Thyroid gland (tissue), 4 donors: ENCODE results near the gene IDS. TPM values are rescaled to one million over a fixed set of nuclear protein-coding genes. Genes with fewer than 3 reads are reported as not detected.
"Not testable (repeated sequence)": the region's sequence is repeated elsewhere in the genome, so short reads cannot be mapped to it uniquely, and the experiment has no call there.

Experiments used
- DNase-seq, 2 donors: peaks; one replicate each; pipeline ENCODE4 v3.0.0-alpha.2; 2019
- H3K27ac ChIP-seq, 3 donors: fragments of 200-600 bp; sonication (generic); 1 replicate in 2 of 3; 2 replicates in 1 of 3; pipeline ENCODE4 v1.5.1; 2016 to 2019; ENCODE audit warnings: mild to moderate bottlenecking in 1 of 3, moderate library complexity in 1 of 3
- H3K27me3 ChIP-seq: fragments of 200-600 bp; sonication (generic); one replicate; pipeline ENCODE4 v1.5.1; 2019
- H3K36me3 ChIP-seq, 2 donors: fragments of 200-600 bp; sonication (generic); one replicate each; pipeline ENCODE4 v1.5.1; 2016 to 2019
- H3K4me1 ChIP-seq, 2 donors: fragments of 200-600 bp; sonication (generic); one replicate each; pipeline ENCODE4 v1.5.1; 2017 to 2019
- H3K4me3 ChIP-seq, 3 donors: fragments of 200-600 bp; sonication (generic); replicated peaks in 1 of 3; 1 replicate in 2 of 3; 2 replicates in 1 of 3; pipeline ENCODE4 v1.5.1; 2016; ENCODE audit warnings: mild to moderate bottlenecking in 1 of 3
- H3K9me3 ChIP-seq: fragments of 200-600 bp; sonication (generic); one replicate; pipeline ENCODE4 v1.5.1; 2017
- CTCF ChIP-seq, 6 experiments: fragments of 200-600 bp in 3 of 6; fragments of 450-650 bp in 3 of 6; sonication (generic) in 3 of 6; IDR thresholded peaks; one replicate each; pipeline ENCODE4 v1.5.1; 2016 to 2019; ENCODE audit warnings: antibody characterized with exemption in 6 of 6, mild to moderate bottlenecking in 2 of 6, inconsistent platforms in 1 of 6, moderate library complexity in 1 of 6
- POLR2A ChIP-seq, 2 donors: fragments of 450-650 bp; IDR thresholded peaks; one replicate each; pipeline ENCODE4 v1.6.1; 2017; ENCODE audit warnings: antibody characterized with exemption in 2 of 2, mild to moderate bottlenecking in 2 of 2, moderate library complexity in 1 of 2
- WGBS, 2 donors: methylation state at CpG; one replicate each; pipeline ENCODE4 v1.1.5; 2017; 5-methylcytosine and 5-hydroxymethylcytosine counted together
- intact Hi-C: fragments of 100-400 bp; cut with DNase I; formaldehyde crosslinking; loops from one replicate; pipeline ENCODE4 v1.15.1; 2023
- total RNA-seq, 4 donors: library from RNA; depleted of rRNA; stranded (reverse); fragments of >200 nt; gene quantifications; one replicate each; pipeline ENCODE4 v1.2.3, GENCODE V29; 2016

IDS gene, protein sequence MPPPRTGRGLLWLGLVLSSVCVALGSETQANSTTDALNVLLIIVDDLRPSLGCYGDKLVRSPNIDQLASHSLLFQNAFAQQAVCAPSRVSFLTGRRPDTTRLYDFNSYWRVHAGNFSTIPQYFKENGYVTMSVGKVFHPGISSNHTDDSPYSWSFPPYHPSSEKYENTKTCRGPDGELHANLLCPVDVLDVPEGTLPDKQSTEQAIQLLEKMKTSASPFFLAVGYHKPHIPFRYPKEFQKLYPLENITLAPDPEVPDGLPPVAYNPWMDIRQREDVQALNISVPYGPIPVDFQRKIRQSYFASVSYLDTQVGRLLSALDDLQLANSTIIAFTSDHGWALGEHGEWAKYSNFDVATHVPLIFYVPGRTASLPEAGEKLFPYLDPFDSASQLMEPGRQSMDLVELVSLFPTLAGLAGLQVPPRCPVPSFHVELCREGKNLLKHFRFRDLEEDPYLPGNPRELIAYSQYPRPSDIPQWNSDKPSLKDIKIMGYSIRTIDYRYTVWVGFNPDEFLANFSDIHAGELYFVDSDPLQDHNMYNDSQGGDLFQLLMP
- total RNA-seq = 10 to 100 TPM; 76.8 to 88.6 (median 83.9) TPM

DNA sequence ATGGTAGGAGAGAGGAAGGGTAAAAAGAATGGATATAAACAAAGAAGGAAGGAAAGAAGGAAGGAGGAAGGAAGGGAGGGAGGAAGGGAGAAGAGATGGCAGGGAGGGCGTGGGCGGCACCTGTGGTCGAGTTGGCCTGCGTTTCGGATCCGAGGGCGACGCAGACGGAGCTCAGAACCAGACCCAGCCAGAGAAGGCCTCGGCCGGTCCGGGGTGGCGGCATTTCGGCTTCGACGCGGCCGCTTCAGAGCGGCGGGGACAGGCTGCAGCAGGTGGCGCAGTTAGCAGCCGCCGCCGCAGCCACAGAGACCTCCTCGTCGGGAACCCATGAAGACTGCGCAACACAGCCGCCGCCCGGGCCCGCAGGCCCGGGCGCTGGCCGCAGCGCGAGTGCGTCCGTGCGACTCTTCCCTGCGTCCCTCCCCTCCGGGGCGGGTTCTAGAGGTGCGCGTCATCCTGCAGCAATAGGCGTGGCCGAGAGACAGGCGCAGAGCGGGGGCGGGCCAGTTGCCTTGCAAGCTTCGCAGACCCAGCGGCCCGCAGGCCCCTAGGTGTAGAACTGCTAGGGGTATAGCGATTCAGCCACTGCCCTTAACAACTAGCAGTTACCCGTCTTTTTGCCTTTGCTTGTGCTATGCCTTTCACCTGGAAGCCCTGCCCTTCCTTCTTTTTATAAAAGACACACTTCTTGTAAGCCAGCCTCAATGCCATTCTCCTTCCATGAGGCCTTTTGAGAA, at the start of gene IDS:
TSS of gene IDS (minus strand) at position 392 of the 737 bp plus-strand sequence. CDS start at position 223, 169 bp downstream.
- peaks cover 0 to 7% of the 10 kb centered on the region in 2 donors for H3K4me1 ChIP-seq
- H3K27ac ChIP-seq = peak within 1 kb of the TSS; percentile 66 to 82 (median 71)
- peaks cover 0 to 1% of the 10 kb centered on the region in 2 donors for H3K36me3 ChIP-seq
- peak; percentile 90 for DNase-seq
- H3K9me3 ChIP-seq = no peaks in the 10 kb centered on the region
- intact Hi-C loops = no loop called here
- no peak for TF ChIP-seq CTCF (IDR thresholded peaks at IDR 0.05)
- peak in 1 of 2 donors; percentile 92 for TF ChIP-seq POLR2A (IDR thresholded peaks at IDR 0.05)
- H3K27me3 ChIP-seq = no peaks in the 10 kb centered on the region
- 1% methylated on average over 21 to 25 of the region's 54 CpGs for WGBS, 2 donors
- peak within 1 kb of the TSS in 2 of 3 donors; percentile 37 to 52 for H3K4me3 ChIP-seq

DNA sequence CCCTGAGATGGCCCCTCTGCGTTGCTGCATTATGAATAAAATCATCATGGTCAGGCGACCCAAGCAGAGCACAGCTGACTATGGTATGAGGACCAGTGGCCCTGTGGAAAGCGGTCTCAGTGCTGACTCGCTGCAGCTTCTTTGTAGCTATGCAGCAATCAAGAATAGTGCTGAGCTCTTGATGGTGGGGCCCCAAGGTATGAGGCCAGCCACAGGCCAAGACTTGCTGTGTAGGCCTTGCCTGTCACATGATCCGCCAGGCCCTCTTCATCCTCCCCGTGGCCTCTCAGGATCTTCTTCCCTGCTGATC, 46.8 kb upstream of the IDS start:
- H3K27me3 ChIP-seq, H3K4me3 ChIP-seq, H3K9me3 ChIP-seq, intact Hi-C loops, DNase-seq, H3K36me3 ChIP-seq, H3K4me1 ChIP-seq, H3K27ac ChIP-seq: not testable (repeated sequence)
- no CpG with 5 or more reads among the region's 6 CpGs for WGBS, 2 donors

GRCh38 chrX:149551245-149551938, 46.3 kb upstream of the IDS start:
- no CpG with 5 or more reads among the region's 4 CpGs for WGBS, 2 donors
- H3K27me3 ChIP-seq, H3K9me3 ChIP-seq, H3K4me3 ChIP-seq, intact Hi-C loops, H3K36me3 ChIP-seq, H3K27ac ChIP-seq, DNase-seq, H3K4me1 ChIP-seq: not testable (repeated sequence)

- DNase-seq, intact Hi-C loops, H3K4me3 ChIP-seq, H3K27me3 ChIP-seq, H3K36me3 ChIP-seq, H3K27ac ChIP-seq, H3K4me1 ChIP-seq, H3K9me3 ChIP-seq: not testable (repeated sequence)
- 89 to 100% methylated on average over 1 of the region's 1 CpG for WGBS, 2 donors
These were observed 45.3 kb upstream of the IDS start for GRCh38 chrX:149550454-149550853.

GRCh38 chrX:149549701-149550100, 44.6 kb upstream of the IDS start, which contains the start of gene HSFX3:
HSFX3 (minus strand) TSS chrX:149549924; CDS start chrX:149549852, 72 bp downstream.
- H3K9me3 ChIP-seq, H3K36me3 ChIP-seq, H3K4me3 ChIP-seq, DNase-seq, intact Hi-C loops, H3K27me3 ChIP-seq, H3K27ac ChIP-seq, H3K4me1 ChIP-seq: not testable (repeated sequence)
- WGBS, 2 donors = no CpG with 5 or more reads among the region's 6 CpGs

DNA sequence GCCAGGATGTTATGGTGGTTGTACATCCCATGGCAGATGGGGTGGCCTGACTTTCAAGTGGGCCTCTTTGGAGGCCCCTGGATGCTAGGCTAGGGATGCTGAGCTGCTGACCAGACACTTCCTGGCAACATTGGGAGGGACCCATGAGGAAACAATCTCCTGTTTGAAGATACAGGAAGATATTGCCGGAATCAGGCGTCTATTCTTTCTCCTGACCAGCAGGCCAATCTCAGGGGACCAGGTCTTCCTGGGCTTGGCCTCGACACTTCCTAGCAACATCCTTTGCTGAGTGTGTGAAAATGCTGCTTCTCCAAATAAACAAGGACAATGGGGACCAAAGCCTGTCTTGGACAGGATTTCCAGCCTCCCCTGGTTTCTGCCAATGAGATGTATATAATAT, 42.7 kb upstream of the IDS start:
- H3K4me1 ChIP-seq, H3K27me3 ChIP-seq, H3K4me3 ChIP-seq, H3K27ac ChIP-seq, intact Hi-C loops, H3K9me3 ChIP-seq, DNase-seq, H3K36me3 ChIP-seq: not testable (repeated sequence)
- WGBS, 2 donors = no CpG with 5 or more reads among the region's 3 CpGs

DNA sequence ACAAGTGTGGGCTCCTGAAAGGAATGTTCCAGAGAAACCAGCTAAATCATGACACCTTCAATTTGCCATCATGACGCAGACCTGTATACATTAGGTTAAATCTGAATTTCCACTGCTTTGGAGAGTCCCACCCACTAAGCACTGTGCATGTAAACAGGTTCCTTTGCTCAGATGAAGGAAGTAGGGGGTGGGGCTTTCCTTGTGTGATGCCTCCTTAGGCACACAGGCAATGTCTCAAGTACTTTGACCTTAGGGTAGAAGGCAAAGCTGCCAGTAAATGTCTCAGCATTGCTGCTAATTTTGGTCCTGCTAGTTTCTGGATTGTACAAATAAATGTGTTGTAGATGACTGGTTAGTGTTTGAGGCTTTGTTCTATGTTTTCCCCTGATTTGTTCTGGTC, 41.9 kb upstream of the IDS start:
- H3K4me1 ChIP-seq, H3K27me3 ChIP-seq: not testable (repeated sequence)

DNA sequence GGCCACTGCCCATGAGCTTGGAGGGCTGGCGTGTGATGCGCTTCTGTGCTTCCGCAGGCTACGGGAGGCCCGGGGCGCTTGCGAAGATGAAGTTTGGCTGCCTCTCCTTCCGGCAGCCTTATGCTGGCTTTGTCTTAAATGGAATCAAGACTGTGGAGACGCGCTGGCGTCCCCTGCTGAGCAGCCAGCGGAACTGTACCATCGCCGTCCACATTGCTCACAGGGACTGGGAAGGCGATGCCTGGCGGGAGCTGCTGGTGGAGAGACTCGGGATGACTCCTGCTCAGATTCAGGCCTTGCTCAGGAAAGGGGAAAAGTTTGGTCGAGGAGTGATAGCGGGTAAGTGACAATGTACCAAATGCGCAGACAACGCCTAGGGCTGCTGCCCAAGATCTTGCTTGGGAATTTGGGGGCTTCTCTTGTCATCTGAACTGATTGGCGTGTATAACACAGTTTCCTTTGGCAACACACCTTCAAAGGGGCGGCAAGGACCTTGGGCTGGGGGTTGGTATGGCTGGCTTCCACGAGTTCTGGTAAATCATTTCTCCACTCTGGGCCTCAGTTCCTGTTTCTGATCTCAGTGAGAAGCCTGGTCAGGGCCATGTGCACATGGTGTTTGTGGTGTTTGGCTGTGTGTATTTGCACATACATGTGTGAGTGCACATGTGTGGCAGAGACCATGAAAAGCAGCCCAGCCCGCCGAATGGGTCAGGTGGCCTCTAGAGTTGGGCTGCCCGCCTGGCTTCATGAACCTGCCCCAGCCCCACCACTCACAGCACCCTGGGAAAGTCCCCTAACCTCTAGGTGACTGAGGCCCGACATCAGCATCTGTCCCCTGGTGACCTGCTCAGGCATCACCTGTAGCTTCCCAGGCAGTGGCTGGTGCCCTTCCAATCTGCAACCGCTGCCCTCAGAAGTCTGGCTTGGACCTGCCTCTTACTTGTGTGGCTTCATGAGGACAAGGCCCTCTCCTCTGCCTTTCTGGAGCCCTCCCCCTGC, 40.7 kb upstream of the IDS start:
- 82 to 93% methylated on average over 5 to 10 of the region's 29 CpGs for WGBS, 2 donors

More for the DNA sequence above, 41.9 kb upstream of the IDS start:
- intact Hi-C loops, H3K9me3 ChIP-seq, DNase-seq, H3K36me3 ChIP-seq, H3K27ac ChIP-seq, H3K4me3 ChIP-seq: not testable (repeated sequence)
- WGBS, 2 donors = 83% methylated on average over 1 of the region's 1 CpG; no CpG with 5 or more reads in 1 of the 2 donors

More for the DNA sequence above, 40.7 kb upstream of the IDS start:
- H3K9me3 ChIP-seq, H3K27ac ChIP-seq, intact Hi-C loops, DNase-seq, H3K36me3 ChIP-seq, H3K4me3 ChIP-seq, H3K4me1 ChIP-seq, H3K27me3 ChIP-seq: not testable (repeated sequence)
